HepG2 (cell line): ENCODE measurements around the gene ZBTB9. TPM values are rescaled to one million over a fixed set of nuclear protein-coding genes. Genes with fewer than 3 reads are reported as not detected.

ENCODE experiments used
- ATAC-seq: fragments of 200-7000 bp; cut with Tn5 transposase; 3 replicates; pipeline ENCODE4 v1.9.1; 2020; ENCODE audit warnings: mild to moderate bottlenecking, moderate library complexity
- BruUV-seq: library from RNA; stranded (reverse); fragments of 400-500 nt; replicated peaks from 2 replicates; lab custom pipeline; 2021; lab: Mats Ljungman, UMichigan
- CTCF ChIA-PET: fragments of 300-600 bp; formaldehyde crosslinking; extraction: SDS; loops from one replicate; lab custom pipeline; 2021; ENCODE audit warnings: low total read pairs, inconsistent platforms, low intra/inter-chr PET ratio; lab: Yijun Ruan, JAX
- POLR2A ChIA-PET: fragments of 350-600 bp; sonication (Branson Sonifier 250); formaldehyde crosslinking; loops from one replicate; lab custom pipeline; 2020; ENCODE audit warnings: antibody characterized with exemption, inconsistent platforms; lab: Yijun Ruan, JAX
- DNase-seq: peaks from one replicate; pipeline ENCODE4 v3.0.0-alpha.2; 2015; ENCODE audit warnings: low spot score
- FAIRE-seq: peaks from 3 replicates; lab custom pipeline; 2011; peaks lifted over from hg19 to GRCh38; lab: Jason Lieb, UNC
- H2AFZ ChIP-seq: one replicate; pipeline ENCODE4 v1.6.1; 2011; ENCODE audit warnings: low read length, inconsistent platforms
- H3K27ac ChIP-seq: fragments of 300-600 bp; 3 replicates; pipeline ENCODE4 v1.8.0; 2011; ENCODE audit warnings: mixed run types, mild to moderate bottlenecking, mixed read lengths, low read length, inconsistent platforms; ENCODE audit not compliant: insufficient read depth; ENCODE audit errors: extremely low read length
- H3K27me3 ChIP-seq, 2 experiments: fragments of 200-600 bp in 1 of 2; 2 replicates in 1 of 2; 3 replicates in 1 of 2; pipeline versions ENCODE4 v1.6.0 to v1.8.0; 2011; ENCODE audit warnings: low read length in 2 of 2, mild to moderate bottlenecking in 2 of 2, moderate library complexity in 2 of 2, inconsistent platforms in 1 of 2; ENCODE audit not compliant: insufficient read depth in 2 of 2, control insufficient read depth in 1 of 2
- H3K36me3 ChIP-seq, 2 experiments: fragments of 200-600 bp in 1 of 2; replicated peaks in 1 of 2; 2 replicates in 1 of 2; 3 replicates in 1 of 2; pipeline versions ENCODE4 v1.5.1 to v1.8.0; 2011; ENCODE audit warnings: low read length in 2 of 2, inconsistent platforms in 1 of 2; ENCODE audit not compliant: insufficient read depth in 2 of 2, control insufficient read depth in 1 of 2
- H3K4me1 ChIP-seq: 2 replicates; pipeline ENCODE4 v1.5.1; 2012; ENCODE audit warnings: low read length, inconsistent platforms; ENCODE audit not compliant: insufficient read depth
- H3K4me2 ChIP-seq: 2 replicates; pipeline ENCODE4 v1.6.0; 2011; ENCODE audit warnings: low read depth, low read length, inconsistent platforms
- H3K4me3 ChIP-seq, 3 experiments: fragments of 200-600 bp in 1 of 3; sonication (generic), shearing (Covaris generic) in 1 of 3; replicated peaks in 1 of 3; 2 replicates each; pipeline ENCODE4 v1.5.1; 2011 to 2016; ENCODE audit warnings: low read length in 3 of 3, inconsistent platforms in 2 of 3, low read depth in 2 of 3, mild to moderate bottlenecking in 2 of 3, control low read depth in 1 of 3, mixed read lengths in 1 of 3; ENCODE audit not compliant: insufficient read depth in 1 of 3
- H3K79me2 ChIP-seq: one replicate; pipeline ENCODE4 v1.6.1; 2011; ENCODE audit warnings: low read length, inconsistent platforms; ENCODE audit not compliant: insufficient read depth
- H3K9ac ChIP-seq: 2 replicates; pipeline ENCODE4 v1.6.0; 2011; ENCODE audit warnings: mild to moderate bottlenecking, low read depth, low read length, inconsistent platforms; ENCODE audit not compliant: insufficient read depth
- H3K9me3 ChIP-seq: 2 replicates; pipeline ENCODE4 v1.5.1; 2012; ENCODE audit warnings: mild to moderate bottlenecking, low read length
- H4K20me1 ChIP-seq: 2 replicates; pipeline ENCODE4 v1.6.0; 2011; ENCODE audit warnings: inconsistent platforms, mild to moderate bottlenecking, low read length, moderate library complexity; ENCODE audit not compliant: insufficient read depth
- AGO2 ChIP-seq: fragments of 200-400 bp; formaldehyde crosslinking; optimal IDR thresholded peaks from 2 replicates; pipeline ENCODE3; 2017; ENCODE audit warnings: mild to moderate bottlenecking, low read depth, low read length, moderate library complexity
- EED ChIP-seq: sonication (generic); formaldehyde crosslinking; IDR thresholded peaks from 2 replicates; pipeline ENCODE4 v1.5.0; 2020; ENCODE audit warnings: mild to moderate bottlenecking, missing genetic modification reagents
- GMEB2 ChIP-seq: IDR thresholded peaks from 2 replicates; pipeline ENCODE4 v1.6.1; 2016; ENCODE audit warnings: missing biosample characterization, missing genetic modification reagents, low read depth
- MAX ChIP-seq: IDR thresholded peaks from 2 replicates; pipeline ENCODE4 v1.6.1; 2012; ENCODE audit warnings: inconsistent platforms
- NRL ChIP-seq: sonication (generic); formaldehyde crosslinking; IDR thresholded peaks from 2 replicates; pipeline ENCODE4 v1.5.0; 2020; ENCODE audit warnings: missing genetic modification reagents, mild to moderate bottlenecking, moderate library complexity, borderline replicate concordance
- SOX6 ChIP-seq, 2 experiments: fragments of 450-650 bp in 1 of 2; sonication (generic) in 1 of 2; formaldehyde crosslinking in 1 of 2; IDR thresholded peaks; 2 replicates each; pipeline versions ENCODE4 v1.4.0 to v1.6.1; 2017 to 2020; ENCODE audit warnings: antibody characterized with exemption in 1 of 2, mild to moderate bottlenecking in 1 of 2, missing genetic modification reagents in 1 of 2
- SRSF9 ChIP-seq: fragments of 200-400 bp; formaldehyde crosslinking; IDR thresholded peaks from 2 replicates; pipeline ENCODE4 v1.6.1; 2018; ENCODE audit warnings: borderline replicate concordance, mild to moderate bottlenecking, low read depth, low read length; ENCODE audit not compliant: insufficient read depth, poor library complexity, severe bottlenecking
- U2AF1 ChIP-seq: fragments of 200-400 bp; formaldehyde crosslinking; optimal IDR thresholded peaks from 2 replicates; pipeline ENCODE3; 2017; ENCODE audit warnings: mild to moderate bottlenecking, low read depth, low read length
- ZBTB49 ChIP-seq: sonication (generic); formaldehyde crosslinking; IDR thresholded peaks from 2 replicates; pipeline ENCODE4 v1.4.0; 2020; ENCODE audit warnings: missing genetic modification reagents, borderline replicate concordance
- ZKSCAN8 ChIP-seq: IDR thresholded peaks from 2 replicates; pipeline ENCODE4 v1.6.1; 2016; ENCODE audit warnings: borderline replicate concordance, missing genetic modification reagents, missing compliant biosample characterization
- ZNF138 ChIP-seq: sonication (generic); formaldehyde crosslinking; IDR thresholded peaks from 2 replicates; pipeline ENCODE4 v1.5.0; 2020; ENCODE audit warnings: mild to moderate bottlenecking, low read depth, missing genetic modification reagents
- ZNF746 ChIP-seq: sonication (generic); formaldehyde crosslinking; IDR thresholded peaks from 2 replicates; pipeline ENCODE4 v1.8.0; 2022; ENCODE audit warnings: mild to moderate bottlenecking, missing genetic modification reagents
- whole genome bisulfite sequencing: methylation state at CpG from one replicate; pipeline ENCODE4 v1.1.6; 2017; ENCODE audit warnings: low lambda C conversion rate; 5-methylcytosine and 5-hydroxymethylcytosine counted together
- in situ Hi-C: cut with HindIII; loops from 2 replicates; pipeline ENCODE4 v1.10.0; 2017; ENCODE audit warnings: low pct_unique_long_range_greater_than_20kb; ENCODE audit not compliant: extremely low pct_ligation_motif_present
- intact Hi-C: fragments of 100-400 bp; cut with micrococcal nuclease; formaldehyde crosslinking; loops from one replicate; pipeline ENCODE4 v1.10.0; 2022; ENCODE audit not compliant: unreplicated experiment
- polyA plus RNA-seq, 8 experiments: library from polyadenylated mRNA; depleted of rRNA in 3 of 8; stranded (reverse) in 7 of 8; unstranded in 1 of 8; fragments of >200 nt; fragmentation: Illumina TruSeq in 4 of 8; extraction: Trizol in 4 of 8; gene quantifications; 2 replicates each; pipeline versions ENCODE4 v1.2.1 to v1.2.3, GENCODE V29; 2011 to 2016; ENCODE audit warnings: low read depth in 4 of 8, missing spikeins in 1 of 8, mixed read lengths in 1 of 8; ENCODE audit not compliant: insufficient read depth in 1 of 8
- total RNA-seq, 5 experiments: library from RNA; depleted of rRNA; stranded (reverse); fragments of >200 nt; fragmentation: Illumina TruSeq; extraction: Trizol; gene quantifications; 2 replicates each; pipeline ENCODE4 v1.2.3, GENCODE V29; 2016; ENCODE audit warnings: low read depth in 1 of 5

The ZBTB9 gene
- total and polyA plus RNA-seq, 2 of the 13 experiments (the other 11 are each of a cell fraction or from before 2014, with no cell fraction given) = 5.3 to 9.2 TPM

GRCh38 chr6:33412140-33413009 lies 42.0 kb upstream of the ZBTB9 start:
- Histone ChIP-seq H3K79me2 (peaks cover 23% of the 10 kb centered on the region), H3K4me2 (peak overlapping the region; percentile 10; the same call in 1 of the 2 replicates)

More at GRCh38 chr6:33412140-33413009, 42.0 kb upstream of the ZBTB9 start:
- no peaks in the 10 kb centered on the region for H3K9me3 ChIP-seq
- no peak overlapping the region for H2AFZ ChIP-seq
- TF ChIP-seq U2AF1 (no peak), ZNF746 (CRISPR knock-in tag) (no peak), NRL (no peak), ZBTB49 (CRISPR knock-in tag) (no peak), GMEB2 (CRISPR knock-in tag) (no peak), ZKSCAN8 (CRISPR knock-in tag) (no peak), MAX (no peak), SOX6 (IDR thresholded peaks at IDR 0.05) (no peak), SOX6 (CRISPR knock-in tag; IDR thresholded peaks at IDR 0.05) (no peak), SRSF9 (no peak), EED (0 out of 2 replicates have a peak, but pooled peaks have one; percentile 42), ZNF138 (0 out of 2 replicates have a peak, but pooled peaks have one; percentile 32), AGO2 (peak; percentile 25)
- no peak overlapping the region for H3K9ac ChIP-seq
- no peak for FAIRE-seq
- ChIA-PET CTCF (no interaction called here), POLR2A (interaction anchor here (0.5 kb wide), 1 partner anchor 95 kb away, joined by 3 read pairs; the partner anchor contains the start of gene ZBTB22)
- 93% methylated on average over 10 of the region's 10 CpGs for WGBS
- DNase-seq = no peak
- H3K27ac ChIP-seq = no peak overlapping the region
- no peak overlapping the region for H3K4me3 ChIP-seq
- H4K20me1 ChIP-seq = no peaks in the 10 kb centered on the region
- no peaks in the 10 kb centered on the region; a peak in 1 of 5 replicates for H3K27me3 ChIP-seq
- H3K4me1 ChIP-seq = peaks cover 47% of the 10 kb centered on the region
- intact Hi-C loops (no loop called here), in situ Hi-C loops (loop anchor here (10.0 to 25.0 kb wide), 2 partner anchors 125 to 208 kb away; partner anchors contain the start of genes B3GALT4, HSD17B8, PFDN6 and RGL2)
- ATAC-seq = no peak
- BruUV-seq = no TSS peak
- peaks cover 17 to 37% of the 10 kb centered on the region in 2 experiments for H3K36me3 ChIP-seq
